NT2/D1 (cell line): ENCODE results near the gene ARIH1.
"Not testable (repeated sequence)": the region's sequence is repeated elsewhere in the genome, so short reads cannot be mapped to it uniquely, and the experiment has no call there.

Source experiments
- YY1 ChIP-seq: IDR thresholded peaks from 2 replicates; pipeline ENCODE4 v1.6.1; 2011; ENCODE audit not compliant: insufficient read length, insufficient read depth
- ZNF274 ChIP-seq: IDR thresholded peaks from 2 replicates; pipeline ENCODE4 v1.6.1; 2011; ENCODE audit warnings: mild to moderate bottlenecking, low read depth, low read length

GRCh38 chr15:72639759-72640483 is 165.8 kb downstream of the ARIH1 start:
- TF ChIP-seq YY1, ZNF274: not testable (repeated sequence)
